Inferior parietal cortex (tissue), 1 donor: ENCODE measurements around the gene C1orf210.

ENCODE experiments used
- DNase-seq: peaks from one replicate; pipeline ENCODE4 v3.0.0-alpha.2; 2016; ENCODE audit errors: extremely low spot score

The C1orf210 gene

DNA sequence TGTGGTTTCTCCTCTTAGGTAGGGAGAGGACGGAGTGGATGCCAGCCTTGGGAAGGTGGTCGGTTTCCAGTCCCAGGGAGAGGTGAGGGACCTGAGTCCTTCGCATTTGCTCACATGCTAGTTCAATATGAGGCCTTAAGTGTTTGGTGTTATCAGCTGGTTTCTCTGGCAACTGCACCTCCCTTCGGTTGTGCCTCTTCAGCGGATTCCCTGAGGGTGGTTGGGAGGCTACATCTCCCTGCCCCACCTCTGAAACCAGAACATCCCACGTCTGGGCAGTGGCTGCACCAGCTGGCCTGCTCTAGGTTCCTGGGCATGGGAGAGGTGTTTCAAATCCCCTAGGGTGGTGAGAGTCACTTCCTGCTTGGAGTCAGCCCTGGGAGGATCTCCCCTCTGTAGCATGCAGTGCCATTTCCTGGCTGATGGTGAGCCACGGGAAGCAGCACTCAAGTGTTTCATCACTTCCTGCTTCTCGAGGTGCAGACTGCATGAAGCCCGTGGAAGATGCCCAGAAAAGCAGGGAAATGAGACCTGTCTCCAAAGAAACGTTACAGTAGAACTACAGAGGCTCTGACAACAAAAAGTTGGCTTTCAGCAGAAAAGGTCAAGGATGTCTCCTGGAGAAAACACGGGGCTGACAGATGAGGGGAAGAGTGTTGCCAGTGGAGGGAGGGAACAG lies 11.1 kb downstream of the C1orf210 start:
- no peak for DNase-seq

DNA sequence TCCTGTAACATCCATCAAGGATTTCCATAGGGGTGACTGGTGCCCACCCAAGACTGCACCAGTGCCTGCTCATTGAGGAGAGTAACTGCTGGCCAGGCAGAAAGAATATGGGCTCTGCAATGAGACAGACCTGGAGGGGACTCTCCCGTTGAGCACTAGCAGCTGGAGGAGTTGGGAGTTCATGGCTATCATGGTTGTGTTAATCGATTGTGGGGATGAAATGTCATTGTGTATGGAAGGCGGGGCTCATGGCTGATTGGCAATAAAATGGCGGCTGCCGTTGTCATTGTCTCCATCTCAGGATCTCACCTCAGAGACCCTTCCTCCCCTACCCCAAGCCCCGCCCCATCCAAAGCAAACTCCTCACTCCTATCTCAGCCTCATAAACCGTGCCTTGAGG lies 11.7 kb downstream of the C1orf210 start:
- no peak for DNase-seq

DNA sequence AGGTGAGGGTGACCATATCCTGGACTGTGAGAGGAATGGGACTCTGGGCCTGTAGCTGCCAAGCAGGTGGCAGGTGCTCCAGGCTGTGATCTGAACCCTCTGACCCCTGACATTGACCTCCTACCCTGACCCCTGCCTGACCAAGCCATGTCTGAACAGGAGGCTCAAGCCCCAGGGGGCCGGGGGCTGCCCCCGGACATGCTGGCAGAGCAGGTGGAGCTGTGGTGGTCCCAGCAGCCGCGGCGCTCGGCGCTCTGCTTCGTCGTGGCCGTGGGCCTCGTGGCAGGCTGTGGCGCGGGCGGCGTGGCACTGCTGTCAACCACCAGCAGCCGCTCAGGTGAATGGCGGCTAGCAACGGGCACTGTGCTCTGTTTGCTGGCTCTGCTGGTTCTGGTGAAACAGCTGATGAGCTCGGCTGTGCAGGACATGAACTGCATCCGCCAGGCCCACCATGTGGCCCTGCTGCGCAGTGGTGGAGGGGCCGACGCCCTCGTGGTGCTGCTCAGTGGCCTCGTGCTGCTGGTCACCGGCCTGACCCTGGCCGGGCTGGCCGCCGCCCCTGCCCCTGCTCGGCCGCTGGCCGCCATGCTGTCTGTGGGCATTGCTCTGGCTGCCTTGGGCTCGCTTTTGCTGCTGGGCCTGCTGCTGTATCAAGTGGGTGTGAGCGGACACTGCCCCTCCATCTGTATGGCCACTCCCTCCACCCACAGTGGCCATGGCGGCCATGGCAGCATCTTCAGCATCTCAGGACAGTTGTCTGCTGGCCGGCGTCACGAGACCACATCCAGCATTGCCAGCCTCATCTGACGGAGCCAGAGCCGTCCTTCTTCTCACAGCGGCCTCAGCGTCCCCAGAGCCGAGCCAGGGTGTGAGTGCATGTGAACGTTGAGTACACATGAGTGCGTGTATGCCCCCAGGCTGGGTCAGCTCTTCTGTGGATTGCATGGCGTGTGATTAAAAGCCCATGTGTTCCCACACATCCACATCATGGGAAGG lies 12.5 kb downstream of the C1orf210 start:
- DNase-seq = no peak

DNA sequence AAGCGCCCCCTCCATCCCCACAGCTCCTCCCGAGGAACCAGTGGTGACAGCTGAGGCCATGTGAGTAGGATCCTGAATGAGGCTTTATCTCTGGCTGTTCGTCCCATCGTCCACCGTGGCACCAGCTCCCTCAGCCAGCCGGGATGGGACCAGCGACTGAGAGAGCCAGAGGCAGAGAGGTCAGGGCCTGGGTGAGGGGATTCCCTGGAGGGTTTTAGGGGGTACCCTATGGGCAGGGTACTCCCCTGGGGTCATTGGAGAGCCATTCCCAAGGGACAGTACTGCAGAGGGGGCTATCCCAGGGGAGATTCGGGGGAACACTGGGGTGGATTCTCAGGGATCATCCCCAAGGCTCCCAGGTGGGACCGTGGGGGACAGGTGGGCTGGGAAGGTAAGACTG lies 13.2 kb downstream of the C1orf210 start:
- DNase-seq = peak; percentile 61

DNA sequence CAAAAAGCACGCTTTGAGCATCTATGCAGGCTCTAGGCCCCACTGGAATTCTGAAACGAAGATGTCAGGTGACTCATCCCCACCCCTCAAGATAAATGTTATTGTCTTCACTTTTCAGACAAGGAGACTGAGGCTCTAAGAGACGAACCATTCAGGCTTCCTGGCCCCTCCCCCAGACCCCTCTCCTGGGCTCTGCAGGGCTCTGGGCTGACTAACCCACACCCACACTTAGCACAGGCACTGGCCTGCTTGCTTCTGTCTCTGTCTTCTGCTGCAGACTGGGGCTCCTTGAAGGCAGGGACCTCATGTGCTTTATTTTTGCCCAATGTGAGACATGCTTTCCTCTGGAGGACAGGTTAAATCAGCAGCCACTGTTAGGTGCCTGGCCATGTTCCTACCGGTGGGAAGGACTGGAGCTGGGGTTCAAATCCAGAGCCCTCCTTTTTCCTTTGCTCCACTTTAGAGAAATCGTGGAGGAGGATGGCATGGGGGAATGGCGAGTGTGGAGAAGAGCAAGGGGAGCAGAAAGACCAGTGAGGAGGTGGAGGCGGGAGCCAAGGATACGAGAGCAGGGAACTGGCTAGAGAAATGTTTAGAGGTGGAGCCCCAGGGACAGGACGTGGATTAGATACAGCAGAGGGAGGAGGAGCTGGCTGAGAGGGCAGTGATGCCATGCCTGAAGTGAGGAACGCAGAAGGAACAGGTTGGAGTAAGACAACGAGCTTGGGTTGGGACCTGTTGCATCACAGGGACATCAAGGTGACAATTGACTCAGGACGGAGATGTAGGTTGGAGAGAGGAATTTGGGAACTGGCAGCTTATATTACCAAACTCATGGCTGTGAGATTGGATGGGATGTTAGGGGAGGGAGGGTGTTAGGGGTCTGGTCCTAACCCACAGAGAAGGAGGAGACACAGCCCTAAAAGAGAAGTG lies 13.9 kb downstream of the C1orf210 start:
- DNase-seq = no peak

DNA sequence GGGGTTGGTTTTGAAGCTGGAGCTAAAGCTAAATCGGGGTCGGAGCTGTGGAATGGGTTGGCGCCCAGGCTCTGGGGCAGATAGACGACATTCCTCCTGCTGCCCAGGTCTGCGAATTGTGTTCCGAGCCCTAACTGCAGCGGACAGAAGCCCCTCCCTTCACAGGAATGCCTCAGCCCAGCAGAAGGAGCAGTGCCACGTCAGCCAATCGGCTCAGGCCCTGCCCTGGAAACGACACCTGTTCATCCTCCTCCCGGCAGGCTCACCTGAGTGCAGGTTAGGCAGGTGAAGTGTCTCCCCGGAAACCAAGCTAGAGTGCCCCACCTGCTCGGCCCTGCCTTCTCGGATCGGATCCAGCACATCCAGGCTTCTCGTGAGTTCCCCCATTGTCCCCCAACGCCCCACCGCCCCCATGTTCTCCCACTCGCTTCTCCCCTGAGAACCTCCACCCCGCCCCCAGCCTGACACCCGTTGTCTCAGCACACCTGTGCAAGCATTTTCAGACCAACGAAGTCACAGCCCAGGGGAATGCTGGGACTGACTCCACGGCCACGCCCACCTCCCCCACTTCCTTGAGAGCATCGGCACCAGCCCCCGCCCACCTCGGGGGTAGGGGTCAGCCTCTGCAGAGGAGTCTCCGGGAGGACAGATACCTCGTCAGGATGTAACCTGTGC lies 14.8 kb downstream of the C1orf210 start:
- no peak for DNase-seq

DNA sequence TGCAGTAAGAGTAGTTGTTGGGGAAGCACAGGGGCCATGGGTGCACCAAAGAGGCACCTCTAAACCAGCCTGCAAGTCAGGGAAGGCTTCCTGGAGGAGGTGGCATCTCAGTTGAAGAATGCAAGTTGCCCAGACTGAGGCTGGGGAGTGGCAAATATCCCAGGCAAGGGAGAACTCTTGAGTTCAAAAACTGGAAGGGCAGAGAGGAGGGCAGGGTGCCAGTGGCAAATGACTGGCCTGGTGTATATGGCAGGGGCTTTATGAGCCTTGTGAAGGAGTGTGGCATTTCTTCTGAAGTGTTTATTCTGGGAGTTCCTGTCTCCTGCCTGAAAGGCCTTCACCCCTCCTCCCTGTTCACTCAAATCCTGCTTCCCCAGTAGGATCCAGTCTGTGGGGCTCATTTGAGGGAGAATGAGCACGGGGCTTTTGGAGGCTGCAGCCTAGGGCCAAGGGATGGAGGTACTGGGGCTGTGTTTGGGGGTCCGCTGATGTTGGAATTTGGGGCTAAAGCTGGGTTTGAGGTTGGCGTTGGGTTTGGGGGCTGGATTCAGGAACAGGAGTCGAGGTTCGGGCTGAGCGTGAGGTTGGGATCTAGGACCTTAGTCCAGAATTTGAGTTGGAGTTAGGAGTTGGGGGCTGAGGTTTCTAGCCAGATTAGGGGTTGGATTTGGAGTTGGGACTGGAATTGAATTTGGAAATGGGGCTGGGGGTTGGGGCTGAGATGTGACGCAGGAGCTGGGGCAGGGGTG lies 15.6 kb downstream of the C1orf210 start, which contains the start of gene TMEM125:
TMEM125 (plus strand) TSS at position 357 of the 749 bp plus-strand sequence. CDS start 2,740 bp downstream, outside the sequence.
- no peak for DNase-seq

DNA sequence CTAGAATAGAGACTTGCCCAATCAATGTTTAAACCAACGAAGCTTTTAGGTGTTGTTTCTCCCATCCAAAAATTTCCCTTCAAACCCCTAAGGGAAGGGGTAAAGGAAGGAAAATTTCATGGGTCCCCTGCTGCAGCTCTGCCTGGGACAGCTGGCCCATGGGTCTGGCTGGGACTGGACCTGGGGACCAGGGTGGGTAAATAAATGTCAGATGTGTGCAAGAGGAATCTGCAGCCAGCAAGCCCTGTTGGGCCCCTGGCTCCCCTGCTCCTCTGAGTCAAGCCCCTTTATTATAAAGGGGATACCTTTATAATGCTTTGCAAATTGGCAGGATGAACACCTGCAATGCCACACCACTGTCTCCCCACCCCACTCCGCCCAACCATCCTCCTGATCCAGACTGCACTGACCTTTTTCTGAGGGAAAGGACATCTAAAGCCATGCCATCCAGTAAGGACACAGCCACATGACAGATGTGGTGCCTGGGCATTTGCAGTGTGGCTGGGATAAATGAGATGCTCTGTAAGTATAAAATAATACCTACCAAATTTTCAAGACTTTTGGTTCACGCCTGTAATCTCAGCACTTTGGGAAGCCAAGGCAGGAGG lies 17.5 kb downstream of the C1orf210 start:
- no peak for DNase-seq

DNA sequence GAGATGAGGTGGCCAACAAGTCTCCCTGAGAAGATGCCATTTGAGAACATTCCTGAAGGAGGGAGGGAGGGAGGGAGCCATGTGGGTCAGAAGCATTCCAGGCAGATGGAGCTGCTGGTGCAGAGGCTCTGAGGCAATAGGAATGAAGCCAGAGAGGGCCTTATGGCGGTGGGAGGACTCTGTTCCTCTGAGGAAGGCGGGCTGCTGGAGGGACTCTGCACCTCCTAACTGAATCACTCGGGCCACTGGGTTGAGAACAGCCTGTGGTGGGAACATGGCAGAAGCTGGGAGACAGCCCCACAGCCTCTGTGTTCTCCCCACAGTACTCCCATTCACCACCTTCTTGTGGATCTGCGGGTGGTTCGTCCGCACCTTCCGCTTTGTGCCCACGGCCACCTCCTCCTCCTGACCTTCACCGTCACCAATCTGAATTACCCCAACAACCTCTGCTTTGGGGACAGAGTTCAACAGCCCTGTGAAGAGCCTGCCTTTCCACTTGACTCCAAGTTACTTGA lies 18.0 kb downstream of the C1orf210 start:
- DNase-seq = no peak

DNA sequence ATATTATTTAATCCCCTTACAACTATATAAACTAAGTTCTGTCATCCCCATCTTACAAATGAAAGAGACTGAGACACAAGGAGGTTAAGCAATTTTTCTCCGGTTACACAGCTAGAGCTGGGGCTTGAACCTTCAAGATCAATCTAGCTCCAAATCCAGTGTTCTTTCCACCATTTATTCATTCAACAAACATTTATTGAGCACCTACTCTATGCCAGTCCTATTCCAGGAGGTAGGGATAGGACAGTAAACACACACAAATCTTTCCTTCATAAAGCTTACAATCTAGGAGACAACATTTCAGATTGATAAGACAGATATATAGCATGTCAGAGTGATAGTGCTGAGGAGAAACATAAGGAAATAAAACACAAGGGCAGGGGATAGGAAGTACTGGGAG lies 18.5 kb downstream of the C1orf210 start:
- no peak for DNase-seq

DNA sequence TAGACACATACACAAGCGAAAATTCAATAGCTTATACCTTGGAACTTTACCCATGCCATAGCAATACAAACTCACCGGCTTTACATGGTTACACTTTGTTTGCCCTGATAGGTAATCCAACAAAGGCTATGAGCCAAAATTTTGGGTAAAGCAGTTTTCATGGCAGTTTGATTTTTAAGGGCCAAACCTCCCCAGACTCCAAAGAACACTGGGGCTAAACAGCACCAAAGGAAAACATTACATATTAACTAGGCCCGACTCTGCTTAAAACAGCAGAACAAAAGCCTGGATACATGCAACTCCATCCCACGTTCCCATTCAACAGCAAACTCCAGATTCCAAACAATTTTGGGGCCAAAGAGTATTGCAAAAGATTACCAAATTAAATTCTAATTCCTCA lies 19.9 kb downstream of the C1orf210 start:
- no peak for DNase-seq

DNA sequence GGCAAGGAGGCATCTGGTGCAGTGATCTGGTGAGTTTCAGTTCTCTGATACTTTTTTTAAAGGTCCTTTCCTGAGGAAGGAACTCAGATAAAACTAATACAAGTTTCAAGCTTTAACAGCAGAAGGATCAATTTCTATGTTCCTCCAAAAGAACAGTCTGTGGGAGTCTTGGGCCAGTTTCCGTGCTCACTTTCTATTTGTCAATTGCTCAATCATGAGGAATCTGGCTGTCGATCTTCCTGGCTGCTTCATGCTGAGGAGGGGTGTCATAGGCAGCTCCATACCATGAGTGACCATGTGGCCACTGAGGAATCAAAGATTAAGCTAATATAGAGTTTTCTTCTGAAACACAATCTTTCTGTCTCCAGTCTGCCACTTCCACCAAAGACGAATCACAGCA lies 27.0 kb downstream of the C1orf210 start:
- no peak for DNase-seq

DNA sequence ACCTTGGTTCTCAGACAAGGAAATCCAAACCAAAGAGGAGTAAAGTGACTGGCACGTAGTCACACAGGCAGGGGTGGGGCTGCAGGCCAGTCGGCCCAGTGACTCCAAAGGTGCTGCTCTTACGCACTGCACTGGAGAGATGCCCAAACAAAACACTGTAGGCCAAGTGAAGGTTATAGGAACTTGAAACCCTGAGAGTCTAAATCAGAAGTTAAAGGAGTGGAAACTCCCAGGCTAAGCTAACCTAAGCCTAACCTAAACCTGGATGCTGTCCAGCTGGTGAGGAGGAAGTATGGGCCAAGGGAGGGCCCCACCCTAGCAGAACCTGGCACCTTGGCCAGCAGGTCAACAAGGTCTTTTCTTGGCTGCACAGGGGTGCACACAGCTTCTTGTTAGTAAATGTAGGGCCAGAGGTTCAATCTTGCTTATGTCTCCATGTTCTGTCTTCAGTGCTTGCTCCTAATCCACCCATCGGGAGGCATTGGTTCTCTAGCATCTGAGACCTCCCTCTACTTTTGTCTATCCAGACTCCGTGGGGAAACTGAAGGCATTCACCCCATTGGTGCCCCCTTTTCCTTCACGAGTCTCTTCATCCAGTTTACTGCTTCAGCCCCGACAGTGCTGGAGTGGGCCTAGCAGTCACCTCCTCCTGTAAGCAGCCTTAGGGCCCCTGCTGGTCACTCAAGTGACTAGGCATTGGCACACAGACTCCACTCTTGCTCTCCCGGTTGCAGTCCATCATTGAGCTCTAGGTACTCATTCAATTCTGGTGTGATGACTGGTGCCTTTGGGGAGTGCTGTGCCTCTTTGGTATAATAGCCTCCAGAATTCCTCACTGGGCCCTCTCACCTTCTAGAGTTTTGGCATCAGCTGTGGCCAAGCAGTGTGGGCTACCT lies 28.5 kb downstream of the C1orf210 start:
- DNase-seq = no peak

DNA sequence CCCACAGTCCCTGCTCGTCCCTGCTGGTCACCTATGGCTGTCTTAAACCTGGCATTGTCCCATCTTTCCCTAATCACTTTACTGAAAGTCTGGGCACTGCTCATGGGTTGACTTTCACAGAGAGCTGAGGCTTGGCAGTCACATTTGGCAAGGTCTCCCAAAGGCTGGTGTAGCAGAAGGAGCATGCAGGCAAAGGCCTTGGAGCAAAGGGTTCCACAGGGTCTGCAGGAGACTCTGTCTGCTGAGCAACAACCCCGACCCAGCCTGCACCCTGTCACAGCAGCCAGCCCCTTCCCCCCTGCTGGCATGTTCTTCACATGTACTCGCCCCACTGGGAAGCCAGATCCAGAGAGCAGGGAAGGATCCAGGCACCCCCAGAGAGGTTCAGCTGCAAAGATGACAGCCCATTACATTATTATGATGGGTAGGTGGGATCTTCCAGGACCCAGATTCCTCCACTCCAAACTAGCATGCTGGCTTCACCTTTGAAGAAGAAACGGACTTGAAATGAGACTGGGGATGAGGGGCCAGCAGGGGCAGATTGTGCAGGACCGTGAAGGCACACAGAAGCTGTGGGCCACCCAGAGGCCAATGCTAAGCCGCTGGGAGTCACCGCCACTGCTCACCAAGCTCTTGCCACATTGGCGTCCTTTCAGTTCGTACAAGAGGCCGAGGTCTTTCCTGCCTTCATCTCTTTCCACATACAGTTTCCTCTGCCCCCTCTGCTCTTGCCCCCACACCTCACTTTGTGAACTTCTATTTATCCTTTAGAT lies 29.8 kb downstream of the C1orf210 start:
- no peak for DNase-seq

DNA sequence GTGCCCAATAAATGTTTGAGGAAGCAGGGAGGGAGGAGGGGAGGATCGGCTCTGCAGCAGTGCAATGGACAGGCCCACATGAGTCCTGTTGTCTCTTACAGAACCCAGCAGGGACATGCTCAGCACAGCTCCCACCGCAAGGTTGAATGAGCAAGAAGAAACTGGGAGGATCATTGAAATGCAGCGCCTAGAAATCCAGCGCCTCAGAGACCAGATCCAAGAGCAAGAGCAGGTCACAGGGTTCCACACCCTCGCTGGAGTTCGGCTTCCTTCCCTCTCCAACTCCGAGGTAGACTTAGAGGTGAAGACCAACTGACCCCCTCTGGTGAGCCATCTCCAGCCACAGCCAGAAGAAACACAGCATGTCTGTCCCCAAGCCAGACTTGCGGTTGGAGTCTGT lies 31.5 kb downstream of the C1orf210 start:
- DNase-seq = no peak

DNA sequence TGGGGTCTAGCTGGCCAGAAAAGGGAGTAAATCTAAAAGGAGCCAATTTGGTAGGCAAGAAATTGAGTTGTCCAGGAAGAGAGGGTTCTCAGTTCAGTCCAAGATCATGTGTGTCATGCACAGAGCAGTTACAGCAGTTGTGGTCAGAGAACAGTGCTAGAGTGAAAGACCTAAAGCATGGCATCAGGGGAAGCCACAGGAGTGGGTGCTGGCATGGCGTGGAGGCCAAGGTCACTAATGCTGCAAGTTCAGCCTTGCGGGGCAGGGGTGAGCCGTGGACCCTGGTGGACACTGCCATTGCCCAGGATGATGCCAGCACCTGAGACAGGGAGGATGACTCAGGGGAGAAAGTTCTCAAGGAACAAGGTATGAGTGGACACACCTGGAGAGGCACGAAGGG lies 32.2 kb downstream of the C1orf210 start:
- DNase-seq = no peak

DNA sequence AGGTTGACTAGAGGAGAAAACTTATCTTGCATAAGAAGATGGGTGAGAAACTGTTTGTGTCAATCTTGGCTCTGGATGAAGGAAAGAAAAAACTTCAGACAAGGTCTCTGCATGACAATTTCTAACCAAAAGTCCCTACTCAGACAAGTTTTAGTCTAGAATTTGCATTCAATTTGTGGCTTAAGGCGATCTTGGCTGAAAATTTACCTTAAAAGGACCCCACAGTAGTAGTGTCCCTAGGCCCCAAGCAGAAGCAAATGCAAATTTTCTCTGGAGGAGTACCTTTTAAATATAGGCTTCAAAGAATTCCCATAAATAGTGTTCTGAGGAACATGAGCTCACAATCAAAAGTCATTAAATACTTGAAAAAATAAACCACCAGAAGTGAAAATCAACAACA lies 33.2 kb downstream of the C1orf210 start:
- DNase-seq = no peak

DNA sequence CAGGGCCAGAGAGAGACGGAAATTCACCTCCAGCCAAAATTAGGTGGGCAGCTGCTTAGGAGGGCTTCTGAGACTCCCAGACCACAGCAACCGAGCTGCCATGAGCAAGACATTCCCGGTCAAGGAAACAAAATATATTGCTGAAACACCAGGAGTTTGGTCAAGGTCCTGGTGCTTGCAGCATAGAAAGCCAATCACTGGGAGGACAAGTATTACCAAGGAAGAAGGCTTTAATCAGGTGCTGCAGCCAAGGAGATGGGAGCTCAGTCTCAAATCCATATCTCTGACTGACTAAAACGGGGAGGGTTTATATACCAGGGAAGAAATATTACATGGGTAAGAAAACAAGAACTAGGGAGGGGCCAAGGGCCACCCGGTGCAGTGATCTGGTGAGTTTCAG lies 34.4 kb downstream of the C1orf210 start:
- DNase-seq = no peak
